Tibial artery (tissue), 4 donors: ENCODE results near the gene FGFR4.
A peak's percentile ranks its signal among the peaks of the same experiment; 100 is the strongest.

ENCODE experiments used
- DNase-seq, 2 donors: peaks; one replicate each; pipeline ENCODE4 v3.0.0-alpha.2; 2019
- H3K27ac ChIP-seq, 2 donors: fragments of 200-600 bp; sonication (generic) in 1 of 2; 1 replicate in 1 of 2; 2 replicates in 1 of 2; pipeline ENCODE4 v1.5.1; 2018 to 2019; ENCODE audit warnings: mild to moderate bottlenecking in 1 of 2
- H3K27me3 ChIP-seq, 2 donors: fragments of 200-600 bp; sonication (generic) in 1 of 2; one replicate each; pipeline versions ENCODE4 v1.5.1 to v1.6.0; 2016 to 2019
- H3K36me3 ChIP-seq, 3 donors: fragments of 200-600 bp; sonication (generic) in 2 of 3; one replicate each; pipeline ENCODE4 v1.5.1; 2016 to 2019; ENCODE audit warnings: mild to moderate bottlenecking in 2 of 3
- H3K4me1 ChIP-seq, 4 donors: fragments of 200-600 bp; sonication (generic) in 2 of 4; 1 replicate in 3 of 4; 2 replicates in 1 of 4; pipeline ENCODE4 v1.5.1; 2016 to 2019
- H3K4me3 ChIP-seq, 2 donors: fragments of 200-600 bp; sonication (generic) in 1 of 2; 1 replicate in 1 of 2; 2 replicates in 1 of 2; pipeline ENCODE4 v1.5.1; 2018 to 2019; ENCODE audit warnings: mild to moderate bottlenecking in 2 of 2
- H3K9me3 ChIP-seq, 3 donors: fragments of 200-600 bp; sonication (generic) in 1 of 3; one replicate each; pipeline ENCODE4 v1.5.1; 2016 to 2019
- CTCF ChIP-seq, 2 experiments: fragments of 200-600 bp in 1 of 2; fragments of 450-650 bp in 1 of 2; IDR thresholded peaks; one replicate each; pipeline ENCODE4 v1.5.1; 2017 to 2019; ENCODE audit warnings: antibody characterized with exemption in 2 of 2, mild to moderate bottlenecking in 1 of 2, moderate library complexity in 1 of 2
- intact Hi-C: fragments of 100-400 bp; cut with DNase I; formaldehyde crosslinking; loops from one replicate; pipeline ENCODE4 v1.15.0; 2023; ENCODE audit warnings: low total_unique reads

Gene FGFR4

GRCh38 chr5:177107159-177107558, 20.4 kb downstream of the FGFR4 start:
- Histone ChIP-seq H3K4me1 (peaks cover 0 to 4% (median 0%) of the 10 kb centered on the region in 4 donors), H3K9me3 (no peaks in the 10 kb centered on the region), H3K36me3 (no peaks in the 10 kb centered on the region), H3K4me3 (no peak overlapping the region), H3K27ac (no peak overlapping the region), H3K27me3 (peaks cover 0 to 37% of the 10 kb centered on the region in 2 donors)
- intact Hi-C loops = no loop called here
- TF ChIP-seq CTCF (IDR thresholded peaks at IDR 0.05) = no peak
- no peak for DNase-seq

GRCh38 chr5:177109810-177110209, 23.1 kb downstream of the FGFR4 start:
- no peaks in the 10 kb centered on the region for H3K36me3 ChIP-seq
- TF ChIP-seq CTCF (IDR thresholded peaks at IDR 0.05) = no peak
- no peak overlapping the region for H3K27ac ChIP-seq
- no peak for DNase-seq
- intact Hi-C loops = loop anchor here (10.0 kb wide), 1 partner anchor 195 kb away; the partner anchor contains the start of genes PRELID1 and RAB24
- peaks cover 0 to 14% of the 10 kb centered on the region in 2 donors for H3K27me3 ChIP-seq
- H3K4me3 ChIP-seq = no peak overlapping the region
- H3K9me3 ChIP-seq = no peaks in the 10 kb centered on the region
- H3K4me1 ChIP-seq = peaks cover 0 to 4% (median 0%) of the 10 kb centered on the region in 4 donors

GRCh38 chr5:177111720-177112394, 25.1 kb downstream of the FGFR4 start:
- Histone ChIP-seq H3K4me3 (no peak overlapping the region), H3K36me3 (no peaks in the 10 kb centered on the region), H3K9me3 (no peaks in the 10 kb centered on the region), H3K27me3 (peaks cover 0 to 4% of the 10 kb centered on the region in 2 donors), H3K27ac (no peak overlapping the region), H3K4me1 (peaks cover 0 to 6% (median 2%) of the 10 kb centered on the region in 4 donors)
- no peak for DNase-seq
- intact Hi-C loops = loop anchor here (10.0 kb wide), 1 partner anchor 193 kb away; the partner anchor contains the start of genes PRELID1 and RAB24
- peak; percentile 80 to 85 for TF ChIP-seq CTCF (IDR thresholded peaks at IDR 0.05)

GRCh38 chr5:177112589-177113220, 26.0 kb downstream of the FGFR4 start:
- TF ChIP-seq CTCF (IDR thresholded peaks at IDR 0.05) = no peak
- DNase-seq = no peak
- H3K27me3 ChIP-seq = peaks cover 0 to under 1% of the 10 kb centered on the region in 2 donors
- no peak overlapping the region for H3K27ac ChIP-seq
- intact Hi-C loops = loop anchor here (10.0 kb wide), 1 partner anchor 192 kb away; the partner anchor contains the start of genes PRELID1 and RAB24
- no peaks in the 10 kb centered on the region for H3K36me3 ChIP-seq
- H3K9me3 ChIP-seq = no peaks in the 10 kb centered on the region
- H3K4me3 ChIP-seq = no peak overlapping the region
- H3K4me1 ChIP-seq = peaks cover 0 to 10% (median 4%) of the 10 kb centered on the region in 4 donors

GRCh38 chr5:177113566-177114424, 27.1 kb downstream of the FGFR4 start:
- intact Hi-C loops = loop anchor here (10.0 kb wide), 1 partner anchor 191 kb away; the partner anchor contains the start of genes PRELID1 and RAB24
- H3K36me3 ChIP-seq = no peaks in the 10 kb centered on the region
- no peak overlapping the region for H3K27ac ChIP-seq
- H3K4me3 ChIP-seq = no peak overlapping the region
- no peaks in the 10 kb centered on the region for H3K9me3 ChIP-seq
- no peaks in the 10 kb centered on the region for H3K27me3 ChIP-seq
- peaks cover 0 to 10% (median 4%) of the 10 kb centered on the region in 4 donors for H3K4me1 ChIP-seq
- peak; percentile 97 to 99 for TF ChIP-seq CTCF (IDR thresholded peaks at IDR 0.05)
- DNase-seq = peak; percentile 72 to 83
